ENCODE results near the gene SCAMP2. TPM values are rescaled to one million over a fixed set of nuclear protein-coding genes. Genes with fewer than 3 reads are reported as not detected.

Gene SCAMP2
- total and polyA plus RNA-seq, 2 donors (not counting 1 experiment from before 2014, with no cell fraction given), result 85.1 to 105 TPM

DNA sequence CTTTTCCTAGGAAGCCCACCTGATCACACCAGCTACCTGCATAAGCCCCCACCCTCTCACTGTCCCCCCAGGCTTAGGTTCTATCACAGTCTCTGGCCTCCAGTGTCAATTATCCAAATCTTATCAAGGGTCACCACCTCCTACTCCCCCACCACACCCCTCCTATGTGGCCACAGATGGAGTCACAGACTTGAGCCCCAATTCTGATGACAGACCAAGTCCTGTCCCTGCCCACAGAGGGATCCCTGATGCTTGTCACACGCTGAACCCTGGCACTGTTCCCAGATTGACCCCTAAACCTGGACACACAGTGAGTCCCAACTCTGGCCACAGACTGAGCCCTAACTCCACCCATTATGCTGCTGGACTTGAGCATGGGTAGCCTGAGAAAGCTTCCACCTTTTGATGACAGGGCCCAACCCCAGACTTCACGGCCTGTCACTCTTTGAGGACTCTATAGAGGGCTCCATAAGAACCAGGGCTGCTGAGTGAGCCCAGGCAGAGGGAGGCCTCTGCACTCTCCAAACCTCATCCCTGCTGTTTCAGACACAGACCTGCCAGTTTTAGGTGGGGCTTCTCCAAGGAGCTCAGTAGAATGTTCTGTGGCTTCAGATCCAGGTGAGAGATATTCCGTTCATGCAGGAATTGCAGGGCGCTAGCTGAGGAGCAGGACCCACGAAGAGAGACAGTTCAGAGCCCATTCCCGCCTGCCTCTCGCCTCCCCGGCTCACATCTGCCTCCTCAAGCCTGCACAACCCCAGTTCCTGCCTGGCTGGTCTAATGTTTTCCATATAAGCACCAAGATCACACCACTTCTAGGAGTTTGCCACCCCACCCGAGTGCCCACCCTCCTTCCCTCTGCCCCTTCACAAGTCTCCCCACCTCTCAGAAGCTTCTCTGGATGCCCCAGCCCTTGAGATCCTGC lies 32.1 kb downstream of the SCAMP2 start:
- no peak for DNase-seq
- no peaks in the 10 kb centered on the region for H3K27me3 ChIP-seq (replicated peaks in 1 of 4; ENCODE audit: control extremely low read depth in 1 of 4, control insufficient read depth in 3 of 4, insufficient read depth in 4 of 4, low read length in 3 of 4)
- H3K9ac ChIP-seq (ENCODE audit: low read length), result no peak overlapping the region
- intact Hi-C loops (cut with micrococcal nuclease), result loop anchor here (5.0 kb wide), 1 partner anchor 54 kb away; no protein-coding TSS in a partner anchor
- H3K4me1 Mint-ChIP-seq, result peaks cover 37% of the 10 kb centered on the region
- 91% methylated on average over 9 of the region's 9 CpGs for WGBS (ENCODE audit: insufficient coverage)
- no peak overlapping the region for H3K27ac ChIP-seq (ENCODE audit: low read length in 2 of 2)
- POLR2A ChIA-PET, result interaction anchor here (0.6 to 1.1 kb wide), 2 partner anchors 49 to 300 kb away, joined by 3 read pairs; partner anchors contain the start of gene MPI
- H4K20me1 ChIP-seq (ENCODE audit: control insufficient read depth, insufficient read depth, low read length, poor library complexity, severe bottlenecking), result no peaks in the 10 kb centered on the region
- ATAC-seq (ENCODE audit: low read depth), result no peak
- peaks cover 0 to 17% of the 10 kb centered on the region in 2 experiments for H3K36me3 ChIP-seq (replicated peaks in 1 of 2; ENCODE audit: control extremely low read depth in 1 of 2, control insufficient read depth in 1 of 2, extremely low read depth in 1 of 2, insufficient read depth in 2 of 2, low read length in 1 of 2)
- peaks cover 7% of the 10 kb centered on the region for H3K79me2 ChIP-seq (ENCODE audit: control insufficient read depth, insufficient read depth, low read length)
- peak overlapping the region; percentile 41 for H3K27ac Mint-ChIP-seq
- H3K4me3 ChIP-seq (ENCODE audit: control extremely low read depth in 1 of 5, extremely low read depth in 1 of 5, insufficient read depth in 1 of 5, low read depth in 2 of 5, low read length in 4 of 5), result no peak overlapping the region
- no peaks in the 10 kb centered on the region for H3K27me3 Mint-ChIP-seq
- H3K9me3 ChIP-seq (ENCODE audit: control extremely low read depth in 1 of 3, control insufficient read depth in 2 of 3, insufficient read depth in 1 of 3, low read length in 2 of 3), result no peaks in the 10 kb centered on the region
- H3K4me2 ChIP-seq (replicated peaks; ENCODE audit: low read depth, low read length, poor library complexity, severe bottlenecking), result no peak overlapping the region
- H3K4me1 ChIP-seq (ENCODE audit: control insufficient read depth in 2 of 2, insufficient read depth in 2 of 2, low read length in 2 of 2), result peaks cover 26 to 40% of the 10 kb centered on the region in 2 donors
- peak overlapping the region; percentile 91 for H3K4me3 Mint-ChIP-seq
- no peaks in the 10 kb centered on the region for H3K9me3 Mint-ChIP-seq (ENCODE audit: insufficient read depth)
- H2AFZ ChIP-seq (ENCODE audit: insufficient read depth, low read depth, low read length, poor library complexity, severe bottlenecking), result no peak overlapping the region
- TF ChIP-seq EZH2 (IDR thresholded peaks at IDR 0.05; ENCODE audit: borderline replicate concordance, insufficient read depth, low read depth, low read length, poor library complexity, severe bottlenecking), result no peak
- TF ChIP-seq, protein P1, sequence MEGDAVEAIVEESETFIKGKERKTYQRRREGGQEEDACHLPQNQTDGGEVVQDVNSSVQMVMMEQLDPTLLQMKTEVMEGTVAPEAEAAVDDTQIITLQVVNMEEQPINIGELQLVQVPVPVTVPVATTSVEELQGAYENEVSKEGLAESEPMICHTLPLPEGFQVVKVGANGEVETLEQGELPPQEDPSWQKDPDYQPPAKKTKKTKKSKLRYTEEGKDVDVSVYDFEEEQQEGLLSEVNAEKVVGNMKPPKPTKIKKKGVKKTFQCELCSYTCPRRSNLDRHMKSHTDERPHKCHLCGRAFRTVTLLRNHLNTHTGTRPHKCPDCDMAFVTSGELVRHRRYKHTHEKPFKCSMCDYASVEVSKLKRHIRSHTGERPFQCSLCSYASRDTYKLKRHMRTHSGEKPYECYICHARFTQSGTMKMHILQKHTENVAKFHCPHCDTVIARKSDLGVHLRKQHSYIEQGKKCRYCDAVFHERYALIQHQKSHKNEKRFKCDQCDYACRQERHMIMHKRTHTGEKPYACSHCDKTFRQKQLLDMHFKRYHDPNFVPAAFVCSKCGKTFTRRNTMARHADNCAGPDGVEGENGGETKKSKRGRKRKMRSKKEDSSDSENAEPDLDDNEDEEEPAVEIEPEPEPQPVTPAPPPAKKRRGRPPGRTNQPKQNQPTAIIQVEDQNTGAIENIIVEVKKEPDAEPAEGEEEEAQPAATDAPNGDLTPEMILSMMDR (IDR thresholded peaks at IDR 0.05), result no peak
- CTCF ChIA-PET, result interaction anchor here (0.6 to 10.2 kb wide), 9 partner anchors 20 to 231 kb away, joined by 3 to 98 read pairs (median 3); partner anchors contain the start of gene SCAMP2

All from B cell (primary cell).